GM23338 (cell line): Measurements from ENCODE around the gene CACNA1C.

Experiments used
- CREB1 ChIP-seq: fragments of 250-450 bp; sonication (Bioruptor Pico); IDR thresholded peaks from 2 replicates; pipeline ENCODE4 v1.5.0; 2020; ENCODE audit warnings: low read depth, mild to moderate bottlenecking, moderate library complexity
- EZH2 ChIP-seq: fragments of 200-600 bp; sonication (generic); IDR thresholded peaks from one replicate; pipeline ENCODE4 v1.8.0; 2017; ENCODE audit warnings: antibody characterized with exemption, mild to moderate bottlenecking, low read depth; ENCODE audit not compliant: unreplicated experiment
- EZH2phosphoT487 ChIP-seq: fragments of 200-600 bp; sonication (generic); IDR thresholded peaks from one replicate; pipeline ENCODE4 v1.8.1; 2018; ENCODE audit warnings: antibody characterized with exemption; ENCODE audit not compliant: unreplicated experiment
- JUNB ChIP-seq: IDR thresholded peaks from one replicate; pipeline ENCODE4 v1.6.1; 2016; ENCODE audit warnings: antibody characterized with exemption; ENCODE audit not compliant: unreplicated experiment
- POLR2AphosphoS5 ChIP-seq: IDR thresholded peaks from 2 replicates; pipeline ENCODE4 v1.6.1; 2016; ENCODE audit warnings: antibody characterized with exemption, low read depth
- STAT1 ChIP-seq: IDR thresholded peaks from one replicate; pipeline ENCODE4 v1.6.1; 2016; ENCODE audit warnings: antibody characterized with exemption; ENCODE audit not compliant: unreplicated experiment
- ZNF114 ChIP-seq: fragments of 250-450 bp; sonication (Bioruptor Pico); IDR thresholded peaks from 2 replicates; pipeline ENCODE4 v1.5.0; 2020; ENCODE audit warnings: mild to moderate bottlenecking, moderate library complexity
- ZNF331 ChIP-seq: fragments of 250-450 bp; sonication (Bioruptor Pico); IDR thresholded peaks from 2 replicates; pipeline ENCODE4 v1.5.0; 2020; ENCODE audit warnings: low read depth, mild to moderate bottlenecking, moderate library complexity
- TF ChIP-seq, protein P1 (sequence below), 2 experiments: fragments of 200-600 bp in 1 of 2; sonication (generic) in 1 of 2; conservative IDR thresholded peaks; 2 replicates each; pipeline versions ENCODE4 v1.5.1 to v1.6.1; 2016 to 2017; ENCODE audit warnings: antibody characterized with exemption in 2 of 2, low read depth in 2 of 2, mild to moderate bottlenecking in 2 of 2, moderate library complexity in 1 of 2
- TF ChIP-seq, protein P2 (sequence below): IDR thresholded peaks from 2 replicates; pipeline ENCODE4 v1.6.1; 2016; ENCODE audit warnings: antibody characterized with exemption
- TF ChIP-seq, protein P3 (sequence below): IDR thresholded peaks from one replicate; pipeline ENCODE4 v1.6.1; 2018; ENCODE audit warnings: antibody characterized with exemption; ENCODE audit not compliant: unreplicated experiment

DNA sequence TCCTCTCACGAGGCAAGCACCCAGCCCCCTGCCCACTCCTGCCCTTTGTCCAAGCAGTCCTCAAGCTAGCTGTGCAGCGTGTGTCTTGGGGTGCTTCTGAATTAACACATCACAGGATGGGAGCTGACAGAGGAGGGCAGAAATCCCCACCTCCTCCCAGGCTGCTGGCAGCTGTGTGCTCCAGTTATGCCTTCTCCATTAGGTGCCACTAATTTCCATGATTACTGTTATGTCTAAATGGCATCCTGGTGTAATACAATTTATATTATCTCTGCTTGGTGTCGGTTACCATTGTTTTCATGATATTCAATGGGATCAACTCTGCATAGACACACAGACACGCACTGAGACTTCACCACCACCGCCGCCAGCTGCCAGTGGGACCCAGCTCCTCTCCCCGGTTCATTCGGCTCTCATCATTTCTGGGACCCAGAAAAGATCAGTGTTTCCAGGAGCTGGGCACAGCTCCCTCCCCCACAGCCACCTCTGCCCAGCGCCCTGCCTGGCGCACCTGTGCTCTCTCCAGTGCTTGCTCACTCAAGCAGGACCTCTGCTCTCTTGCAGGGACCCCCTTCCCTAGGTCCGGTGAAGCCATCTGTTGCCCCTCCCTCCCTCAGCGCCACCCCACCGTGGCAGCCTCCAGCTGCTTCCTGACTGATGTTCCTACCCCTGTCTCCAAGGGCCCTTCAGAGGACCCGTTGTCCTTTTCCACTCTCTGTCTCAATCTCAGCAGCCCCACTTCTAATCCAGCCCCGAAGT lies 574.5 kb downstream of the CACNA1C start:
- TF ChIP-seq, protein P1, sequence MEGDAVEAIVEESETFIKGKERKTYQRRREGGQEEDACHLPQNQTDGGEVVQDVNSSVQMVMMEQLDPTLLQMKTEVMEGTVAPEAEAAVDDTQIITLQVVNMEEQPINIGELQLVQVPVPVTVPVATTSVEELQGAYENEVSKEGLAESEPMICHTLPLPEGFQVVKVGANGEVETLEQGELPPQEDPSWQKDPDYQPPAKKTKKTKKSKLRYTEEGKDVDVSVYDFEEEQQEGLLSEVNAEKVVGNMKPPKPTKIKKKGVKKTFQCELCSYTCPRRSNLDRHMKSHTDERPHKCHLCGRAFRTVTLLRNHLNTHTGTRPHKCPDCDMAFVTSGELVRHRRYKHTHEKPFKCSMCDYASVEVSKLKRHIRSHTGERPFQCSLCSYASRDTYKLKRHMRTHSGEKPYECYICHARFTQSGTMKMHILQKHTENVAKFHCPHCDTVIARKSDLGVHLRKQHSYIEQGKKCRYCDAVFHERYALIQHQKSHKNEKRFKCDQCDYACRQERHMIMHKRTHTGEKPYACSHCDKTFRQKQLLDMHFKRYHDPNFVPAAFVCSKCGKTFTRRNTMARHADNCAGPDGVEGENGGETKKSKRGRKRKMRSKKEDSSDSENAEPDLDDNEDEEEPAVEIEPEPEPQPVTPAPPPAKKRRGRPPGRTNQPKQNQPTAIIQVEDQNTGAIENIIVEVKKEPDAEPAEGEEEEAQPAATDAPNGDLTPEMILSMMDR (conservative IDR thresholded peaks at IDR 0.05; ENCODE audit: low read depth in 2 of 2), result no peak
- TF ChIP-seq EZH2, result no peak
- TF ChIP-seq, protein P2, sequence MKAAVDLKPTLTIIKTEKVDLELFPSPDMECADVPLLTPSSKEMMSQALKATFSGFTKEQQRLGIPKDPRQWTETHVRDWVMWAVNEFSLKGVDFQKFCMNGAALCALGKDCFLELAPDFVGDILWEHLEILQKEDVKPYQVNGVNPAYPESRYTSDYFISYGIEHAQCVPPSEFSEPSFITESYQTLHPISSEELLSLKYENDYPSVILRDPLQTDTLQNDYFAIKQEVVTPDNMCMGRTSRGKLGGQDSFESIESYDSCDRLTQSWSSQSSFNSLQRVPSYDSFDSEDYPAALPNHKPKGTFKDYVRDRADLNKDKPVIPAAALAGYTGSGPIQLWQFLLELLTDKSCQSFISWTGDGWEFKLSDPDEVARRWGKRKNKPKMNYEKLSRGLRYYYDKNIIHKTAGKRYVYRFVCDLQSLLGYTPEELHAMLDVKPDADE, result no peak
- no peak for TF ChIP-seq EZH2phosphoT487
- no peak for TF ChIP-seq POLR2AphosphoS5
- TF ChIP-seq STAT1, result no peak
- no peak for TF ChIP-seq JUNB
- no peak for TF ChIP-seq CREB1 (CRISPR knock-in tag)
- TF ChIP-seq, protein P3, sequence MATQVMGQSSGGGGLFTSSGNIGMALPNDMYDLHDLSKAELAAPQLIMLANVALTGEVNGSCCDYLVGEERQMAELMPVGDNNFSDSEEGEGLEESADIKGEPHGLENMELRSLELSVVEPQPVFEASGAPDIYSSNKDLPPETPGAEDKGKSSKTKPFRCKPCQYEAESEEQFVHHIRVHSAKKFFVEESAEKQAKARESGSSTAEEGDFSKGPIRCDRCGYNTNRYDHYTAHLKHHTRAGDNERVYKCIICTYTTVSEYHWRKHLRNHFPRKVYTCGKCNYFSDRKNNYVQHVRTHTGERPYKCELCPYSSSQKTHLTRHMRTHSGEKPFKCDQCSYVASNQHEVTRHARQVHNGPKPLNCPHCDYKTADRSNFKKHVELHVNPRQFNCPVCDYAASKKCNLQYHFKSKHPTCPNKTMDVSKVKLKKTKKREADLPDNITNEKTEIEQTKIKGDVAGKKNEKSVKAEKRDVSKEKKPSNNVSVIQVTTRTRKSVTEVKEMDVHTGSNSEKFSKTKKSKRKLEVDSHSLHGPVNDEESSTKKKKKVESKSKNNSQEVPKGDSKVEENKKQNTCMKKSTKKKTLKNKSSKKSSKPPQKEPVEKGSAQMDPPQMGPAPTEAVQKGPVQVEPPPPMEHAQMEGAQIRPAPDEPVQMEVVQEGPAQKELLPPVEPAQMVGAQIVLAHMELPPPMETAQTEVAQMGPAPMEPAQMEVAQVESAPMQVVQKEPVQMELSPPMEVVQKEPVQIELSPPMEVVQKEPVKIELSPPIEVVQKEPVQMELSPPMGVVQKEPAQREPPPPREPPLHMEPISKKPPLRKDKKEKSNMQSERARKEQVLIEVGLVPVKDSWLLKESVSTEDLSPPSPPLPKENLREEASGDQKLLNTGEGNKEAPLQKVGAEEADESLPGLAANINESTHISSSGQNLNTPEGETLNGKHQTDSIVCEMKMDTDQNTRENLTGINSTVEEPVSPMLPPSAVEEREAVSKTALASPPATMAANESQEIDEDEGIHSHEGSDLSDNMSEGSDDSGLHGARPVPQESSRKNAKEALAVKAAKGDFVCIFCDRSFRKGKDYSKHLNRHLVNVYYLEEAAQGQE, result no peak
- no peak for TF ChIP-seq ZNF331 (CRISPR knock-in tag)
- no peak for TF ChIP-seq ZNF114 (CRISPR knock-in tag)
